ENCODE data around the gene SUSD3. TPM values are rescaled to one million over a fixed set of nuclear protein-coding genes. Genes with fewer than 3 reads are reported as not detected.

The SUSD3 gene
- total RNA-seq: 10 to 100 TPM; 62.8 to 83.5 (median 68.7) TPM
- polyA plus RNA-seq: 100 to 1,000 TPM; 186 to 315 TPM
- 31.9 reads per million, percentile 61 among the genes with 10 or more reads in this experiment for total RNA-seq

- Histone ChIP-seq H3K4me3 (ENCODE audit: low read length) (peak within 1 kb of the TSS; percentile 90), H3K27me3 (ENCODE audit: control insufficient read depth in 2 of 2, insufficient read depth in 2 of 2, low read length in 2 of 2) (no peaks in the 10 kb centered on the region), H3K9me3 (ENCODE audit: control insufficient read depth in 2 of 3, low read length in 3 of 3) (no peaks in the 10 kb centered on the region), H3K27ac (ENCODE audit: low read depth, low read length) (peak within 1 kb of the TSS; percentile 88), H3K4me1 (ENCODE audit: control insufficient read depth in 2 of 2, insufficient read depth in 2 of 2, low read length in 2 of 2) (peaks cover 51 to 56% of the 10 kb centered on the region in 2 donors), H3K36me3 (ENCODE audit: control insufficient read depth in 2 of 3, insufficient read depth in 3 of 3, low read length in 3 of 3) (peaks cover 0 to 5% (median 0%) of the 10 kb centered on the region in 3 experiments)
- Mint-ChIP-seq H3K9me3 (peaks cover 0 to 4% (median 0%) of the 10 kb centered on the region in 11 donors), H3K36me3 (peaks cover 0 to 17% (median 4%) of the 10 kb centered on the region in 5 donors), H3K27ac (peak within 1 kb of the TSS; percentile 97 to 100 (median 99)), H3K4me3 (peak within 1 kb of the TSS; percentile 93 to 97 (median 94)), H3K27me3 (no peaks in the 10 kb centered on the region), H3K4me1 (peaks cover 31 to 78% (median 65%) of the 10 kb centered on the region in 7 donors)
- intact Hi-C loops (cut with micrococcal nuclease): loop anchor here (1.0 to 2.0 kb wide), 4 partner anchors 30 to 76 kb away; partner anchors contain the start of genes CARD19 (in 1 of the 2) and NINJ1 (in 1 of the 2)
- ATAC-seq (peak; percentile 81), DNase-seq (peak; percentile 47 to 82 (median 65))
- CTCF ChIA-PET: interaction anchor here (1.1 kb wide), 1 partner anchor 50 kb away, joined by 6 read pairs; no protein-coding TSS in a partner anchor
- POLR2A ChIA-PET: interaction anchor here (0.6 to 10.5 kb wide), 21 partner anchors 7 to 249 kb away, joined by 3 to 365 read pairs (median 5); partner anchors contain the start of gene CARD19
Measured at GRCh38 chr9:93058355-93059010, at the start of gene SUSD3. TSS of gene SUSD3 (plus strand) at chr9:93058701. CDS start at chr9:93058743, 42 bp downstream.

- CTCF ChIA-PET: interaction anchor here (0.7 to 1.6 kb wide), 2 partner anchors 15 to 28 kb away, joined by 3 to 5 read pairs; no protein-coding TSS in a partner anchor
- no peaks in the 10 kb centered on the region for H3K27me3 ChIP-seq (ENCODE audit: control insufficient read depth in 2 of 2, insufficient read depth in 2 of 2, low read length in 2 of 2)
- H3K4me1 Mint-ChIP-seq: peaks cover 12 to 52% (median 29%) of the 10 kb centered on the region in 7 donors
- peak overlapping the region in 3 of 10 donors; percentile 16 to 37 (median 31) for H3K4me3 Mint-ChIP-seq
- no peak overlapping the region for H3K4me3 ChIP-seq (ENCODE audit: low read length)
- POLR2A ChIA-PET: interaction anchor here (0.6 to 8.5 kb wide), 7 partner anchors 10 to 554 kb away, joined by 3 to 99 read pairs (median 4); no protein-coding TSS in a partner anchor
- H3K36me3 ChIP-seq (ENCODE audit: control insufficient read depth in 2 of 3, insufficient read depth in 3 of 3, low read length in 3 of 3): peaks cover 46 to 90% (median 64%) of the 10 kb centered on the region in 3 experiments
- peaks cover 0 to 19% of the 10 kb centered on the region in 2 donors for H3K4me1 ChIP-seq (ENCODE audit: control insufficient read depth in 2 of 2, insufficient read depth in 2 of 2, low read length in 2 of 2)
- peaks cover 0 to 38% (median 27%) of the 10 kb centered on the region in 5 donors for H3K36me3 Mint-ChIP-seq
- peak in 1 of 9 donors; percentile 16 for DNase-seq
- no peaks in the 10 kb centered on the region for H3K9me3 ChIP-seq (ENCODE audit: control insufficient read depth in 2 of 3, low read length in 3 of 3)
- intact Hi-C loops (cut with micrococcal nuclease): no loop called here
- H3K27ac ChIP-seq (ENCODE audit: low read depth, low read length): peak overlapping the region; percentile 58
- peak overlapping the region in 8 of 9 donors; percentile 46 to 86 (median 78) for H3K27ac Mint-ChIP-seq
- H3K9me3 Mint-ChIP-seq: no peaks in the 10 kb centered on the region
- ATAC-seq: no peak
- no peaks in the 10 kb centered on the region for H3K27me3 Mint-ChIP-seq
Measured at GRCh38 chr9:93009337-93010015, 49.0 kb upstream of the SUSD3 start.

- ATAC-seq (no peak), DNase-seq (peak in 1 of 9 donors; percentile 14)
- Histone ChIP-seq H3K36me3 (ENCODE audit: control insufficient read depth in 2 of 3, insufficient read depth in 3 of 3, low read length in 3 of 3) (peaks cover 43 to 88% (median 59%) of the 10 kb centered on the region in 3 experiments), H3K27me3 (ENCODE audit: control insufficient read depth in 2 of 2, insufficient read depth in 2 of 2, low read length in 2 of 2) (no peaks in the 10 kb centered on the region), H3K9me3 (ENCODE audit: control insufficient read depth in 2 of 3, low read length in 3 of 3) (no peaks in the 10 kb centered on the region), H3K27ac (ENCODE audit: low read depth, low read length) (peak overlapping the region; percentile 58), H3K4me1 (ENCODE audit: control insufficient read depth in 2 of 2, insufficient read depth in 2 of 2, low read length in 2 of 2) (peaks cover 0 to 16% of the 10 kb centered on the region in 2 donors), H3K4me3 (ENCODE audit: low read length) (no peak overlapping the region)
- peak overlapping the region in 8 of 9 donors; percentile 51 to 88 (median 76) for H3K27ac Mint-ChIP-seq
- H3K9me3 Mint-ChIP-seq: no peaks in the 10 kb centered on the region
- intact Hi-C loops (cut with micrococcal nuclease): no loop called here
- no peak overlapping the region for H3K4me3 Mint-ChIP-seq
- no peaks in the 10 kb centered on the region for H3K27me3 Mint-ChIP-seq
- ChIA-PET POLR2A (interaction anchor here (0.9 to 8.5 kb wide), 5 partner anchors 8 to 53 kb away, joined by 3 to 99 read pairs (median 9); no protein-coding TSS in a partner anchor), CTCF (interaction anchor here (1.6 kb wide), 1 partner anchor 27 kb away, joined by 3 read pairs; no protein-coding TSS in a partner anchor)
- H3K4me1 Mint-ChIP-seq: peaks cover 12 to 49% (median 29%) of the 10 kb centered on the region in 7 donors
- peaks cover 0 to 39% (median 31%) of the 10 kb centered on the region in 5 donors for H3K36me3 Mint-ChIP-seq
Measured at GRCh38 chr9:93010056-93010455, 48.4 kb upstream of the SUSD3 start.

GRCh38 chr9:93010704-93011103, 47.8 kb upstream of the SUSD3 start:
- H3K4me1 Mint-ChIP-seq: peaks cover 12 to 45% (median 24%) of the 10 kb centered on the region in 7 donors
- H3K27me3 Mint-ChIP-seq: no peaks in the 10 kb centered on the region
- intact Hi-C loops (cut with micrococcal nuclease): no loop called here
- peak overlapping the region; percentile 51 to 88 (median 72) for H3K27ac Mint-ChIP-seq
- Histone ChIP-seq H3K27ac (ENCODE audit: low read depth, low read length) (peak overlapping the region; percentile 58), H3K36me3 (ENCODE audit: control insufficient read depth in 2 of 3, insufficient read depth in 3 of 3, low read length in 3 of 3) (peaks cover 40 to 87% (median 56%) of the 10 kb centered on the region in 3 experiments), H3K4me3 (ENCODE audit: low read length) (no peak overlapping the region), H3K27me3 (ENCODE audit: control insufficient read depth in 2 of 2, insufficient read depth in 2 of 2, low read length in 2 of 2) (no peaks in the 10 kb centered on the region), H3K9me3 (ENCODE audit: control insufficient read depth in 2 of 3, low read length in 3 of 3) (no peaks in the 10 kb centered on the region), H3K4me1 (ENCODE audit: control insufficient read depth in 2 of 2, insufficient read depth in 2 of 2, low read length in 2 of 2) (peaks cover 0 to 16% of the 10 kb centered on the region in 2 donors)
- POLR2A ChIA-PET: interaction anchor here (2.3 to 8.5 kb wide), 3 partner anchors 8 to 45 kb away, joined by 9 to 99 read pairs (median 12); no protein-coding TSS in a partner anchor
- peak overlapping the region in 1 of 10 donors; percentile 26 for H3K4me3 Mint-ChIP-seq
- H3K9me3 Mint-ChIP-seq: no peaks in the 10 kb centered on the region
- ATAC-seq (no peak), DNase-seq (peak in 1 of 9 donors; percentile 15)
- CTCF ChIA-PET: no interaction called here
- H3K36me3 Mint-ChIP-seq: peaks cover 0 to 41% (median 32%) of the 10 kb centered on the region in 5 donors

GRCh38 chr9:93011114-93011513, 47.4 kb upstream of the SUSD3 start:
- ATAC-seq (no peak), DNase-seq (peak in 1 of 9 donors; percentile 7)
- Histone ChIP-seq H3K27ac (ENCODE audit: low read depth, low read length) (peak overlapping the region; percentile 58), H3K9me3 (ENCODE audit: control insufficient read depth in 2 of 3, low read length in 3 of 3) (no peaks in the 10 kb centered on the region), H3K4me3 (ENCODE audit: low read length) (no peak overlapping the region), H3K27me3 (ENCODE audit: control insufficient read depth in 2 of 2, insufficient read depth in 2 of 2, low read length in 2 of 2) (no peaks in the 10 kb centered on the region), H3K4me1 (ENCODE audit: control insufficient read depth in 2 of 2, insufficient read depth in 2 of 2, low read length in 2 of 2) (peaks cover 0 to 16% of the 10 kb centered on the region in 2 donors), H3K36me3 (ENCODE audit: control insufficient read depth in 2 of 3, insufficient read depth in 3 of 3, low read length in 3 of 3) (peaks cover 36 to 87% (median 55%) of the 10 kb centered on the region in 3 experiments)
- intact Hi-C loops (cut with micrococcal nuclease): no loop called here
- POLR2A ChIA-PET: interaction anchor here (2.3 to 8.5 kb wide), 3 partner anchors 9 to 45 kb away, joined by 9 to 99 read pairs (median 12); no protein-coding TSS in a partner anchor
- Mint-ChIP-seq H3K9me3 (no peaks in the 10 kb centered on the region), H3K36me3 (peaks cover 0 to 40% (median 28%) of the 10 kb centered on the region in 5 donors), H3K4me3 (no peak overlapping the region), H3K27me3 (no peaks in the 10 kb centered on the region), H3K4me1 (peaks cover 12 to 41% (median 20%) of the 10 kb centered on the region in 7 donors), H3K27ac (peak overlapping the region in 7 of 9 donors; percentile 58 to 84 (median 75))
- CTCF ChIA-PET: no interaction called here

All from naive thymus-derived CD4-positive, alpha-beta T cell (primary cell).